GM10847 (cell line): ENCODE measurements around the gene CACNA1H.

Experiments used
- POLR2A ChIP-seq: IDR thresholded peaks from 2 replicates; pipeline ENCODE4 v1.6.1; 2011; ENCODE audit not compliant: insufficient read length; ENCODE audit errors: extremely low read depth

CACNA1H gene

DNA sequence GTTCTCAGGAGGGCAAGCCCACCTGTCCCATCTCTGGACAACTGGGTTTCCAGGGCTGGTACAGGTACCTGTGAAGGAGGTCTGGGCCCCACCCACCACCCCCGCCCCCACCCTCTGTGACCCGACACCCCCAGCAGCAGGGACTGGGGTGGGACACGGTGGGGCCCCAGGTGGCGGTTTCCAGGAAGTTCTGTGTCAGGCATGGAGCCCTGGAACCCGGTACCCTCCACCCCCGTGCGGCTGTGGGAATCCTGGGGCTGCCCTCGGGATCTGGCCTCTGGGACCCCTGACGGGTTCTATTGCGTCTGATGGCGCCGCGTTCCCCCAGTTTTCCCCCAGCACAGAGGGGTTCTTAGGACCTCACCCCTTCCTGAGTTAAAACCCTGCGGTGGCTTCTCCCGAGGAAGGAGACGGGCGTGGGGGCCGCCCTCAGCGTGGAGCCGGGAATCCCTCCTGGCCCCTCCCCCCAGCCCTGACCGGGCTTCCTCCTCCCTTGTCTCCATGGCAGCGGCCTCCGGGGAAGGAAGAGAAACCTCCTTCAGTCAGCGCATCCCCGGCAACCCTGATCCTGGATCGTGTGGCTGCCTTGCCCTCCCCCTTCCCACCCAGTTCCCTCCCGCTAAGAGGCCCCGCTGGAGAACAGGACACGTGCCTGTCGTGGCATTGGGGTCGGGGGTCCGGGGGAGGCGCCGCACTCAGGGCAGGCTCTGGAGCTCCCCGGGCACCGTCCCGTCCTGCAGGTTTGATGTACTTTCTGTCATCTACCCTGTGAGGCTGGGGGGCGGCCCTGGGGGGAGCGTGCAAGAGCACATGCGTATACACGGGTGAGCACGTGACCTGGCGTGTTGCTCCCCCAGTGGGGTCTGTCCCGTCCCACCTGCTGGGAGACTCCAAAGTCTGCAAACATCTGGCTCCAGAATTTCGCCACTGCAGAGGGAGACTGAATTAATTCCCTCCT is 30.3 kb downstream of the CACNA1H start:
- TF ChIP-seq POLR2A: no peak

DNA sequence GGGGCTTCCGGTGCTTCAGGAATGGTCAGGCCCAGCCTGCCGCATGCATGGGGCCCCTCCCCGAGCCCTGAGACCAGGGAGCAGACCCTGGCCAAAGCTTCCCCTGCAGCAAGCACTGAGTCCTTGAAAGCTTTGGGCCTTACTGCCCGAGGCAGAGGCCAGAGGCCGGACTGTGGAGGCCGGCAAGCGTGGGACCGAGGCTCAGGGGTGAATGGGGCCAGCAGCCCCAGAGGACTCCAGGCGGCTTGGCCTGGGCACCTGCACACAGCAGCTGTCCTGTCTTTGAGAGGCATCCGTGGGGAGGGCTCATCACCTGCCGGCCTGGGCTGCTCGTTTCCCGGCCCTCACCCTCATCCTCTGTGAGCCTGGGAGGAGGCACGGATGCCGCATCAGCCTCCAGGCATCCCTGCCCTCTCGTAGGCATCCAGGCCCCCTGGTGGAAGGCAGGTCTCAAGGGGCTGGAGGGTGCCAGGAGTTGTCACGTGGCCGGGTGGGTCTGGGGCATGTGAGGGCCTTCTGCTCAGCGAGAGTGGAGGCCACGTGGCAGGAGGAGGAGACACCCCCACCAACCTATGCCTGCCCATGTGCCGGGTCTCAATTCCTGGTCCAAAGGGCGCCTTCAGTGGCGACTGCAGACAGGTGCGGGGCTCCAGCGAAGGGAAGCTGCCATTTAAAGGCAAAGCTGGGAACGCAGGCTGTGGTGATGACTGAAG is 31.4 kb downstream of the CACNA1H start:
- no peak for TF ChIP-seq POLR2A

GRCh38 chr16:1184980-1185379 is 32.1 kb downstream of the CACNA1H start:
- no peak for TF ChIP-seq POLR2A

- TF ChIP-seq POLR2A: no peak
Measured at GRCh38 chr16:1188432-1189189, 35.7 kb downstream of the CACNA1H start.

DNA sequence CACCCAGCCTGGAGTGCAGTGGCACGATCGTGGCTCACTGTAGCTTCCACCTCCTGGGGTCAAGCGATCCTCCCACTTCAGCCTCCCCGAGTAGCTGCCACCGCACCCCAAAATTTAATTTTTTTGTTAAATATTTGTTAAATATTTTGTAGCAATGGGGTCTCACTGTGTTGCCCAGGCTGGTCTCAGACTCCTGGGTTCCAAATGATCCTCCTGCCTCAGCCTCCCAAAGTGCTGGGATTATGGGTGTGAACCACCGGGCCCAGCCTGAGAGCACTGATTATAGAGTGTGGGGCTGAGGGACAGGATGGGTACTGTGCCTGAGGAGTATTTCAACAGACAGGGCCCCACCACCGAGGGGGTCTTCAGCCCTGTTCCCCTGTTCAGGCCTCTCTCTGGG is 36.5 kb downstream of the CACNA1H start:
- TF ChIP-seq POLR2A: no peak

DNA sequence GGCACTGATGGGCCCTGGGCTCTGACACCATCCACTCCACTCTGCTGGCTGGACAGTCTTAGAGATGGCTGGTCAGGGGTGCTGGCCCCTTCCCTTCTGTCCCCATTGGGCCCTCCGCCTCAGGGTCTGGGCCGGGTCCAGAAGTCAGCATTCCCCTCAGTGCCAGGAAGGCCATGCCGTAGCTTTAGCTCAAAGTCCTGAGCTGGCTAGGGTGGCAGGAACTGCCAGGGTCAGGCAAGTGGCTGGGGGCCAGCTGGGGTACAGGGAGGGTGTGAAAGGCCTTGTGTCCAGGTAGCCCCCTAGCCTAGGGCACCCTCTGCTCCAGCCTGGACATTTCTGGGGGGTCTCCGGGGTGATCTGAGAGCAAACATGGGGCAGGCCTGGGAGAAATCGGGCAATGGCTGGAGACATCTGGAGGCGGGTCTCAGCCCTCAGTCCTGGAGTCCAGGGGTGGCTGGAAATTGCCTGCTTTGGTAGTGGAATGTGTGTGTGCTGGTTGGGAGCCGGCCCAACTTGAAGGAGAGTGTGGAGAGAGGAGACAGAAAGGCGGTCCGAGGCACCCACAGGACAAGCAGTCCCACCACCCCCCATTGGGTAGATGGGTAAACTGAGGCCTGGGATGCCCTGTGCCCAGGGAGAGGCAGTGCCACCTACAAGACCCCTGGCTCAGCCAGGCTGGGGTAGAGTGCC is 39.6 kb downstream of the CACNA1H start:
- TF ChIP-seq POLR2A: no peak

- TF ChIP-seq POLR2A: no peak
Measured at GRCh38 chr16:1193143-1193824, 40.4 kb downstream of the CACNA1H start.

- no peak for TF ChIP-seq POLR2A
Measured at GRCh38 chr16:1193825-1194581, 41.1 kb downstream of the CACNA1H start.

GRCh38 chr16:1194665-1195392 is 41.9 kb downstream of the CACNA1H start:
- no peak for TF ChIP-seq POLR2A

GRCh38 chr16:1195393-1195666 is 42.4 kb downstream of the CACNA1H start:
- no peak for TF ChIP-seq POLR2A

- no peak for TF ChIP-seq POLR2A
Measured at GRCh38 chr16:1196494-1196893, 43.6 kb downstream of the CACNA1H start.

DNA sequence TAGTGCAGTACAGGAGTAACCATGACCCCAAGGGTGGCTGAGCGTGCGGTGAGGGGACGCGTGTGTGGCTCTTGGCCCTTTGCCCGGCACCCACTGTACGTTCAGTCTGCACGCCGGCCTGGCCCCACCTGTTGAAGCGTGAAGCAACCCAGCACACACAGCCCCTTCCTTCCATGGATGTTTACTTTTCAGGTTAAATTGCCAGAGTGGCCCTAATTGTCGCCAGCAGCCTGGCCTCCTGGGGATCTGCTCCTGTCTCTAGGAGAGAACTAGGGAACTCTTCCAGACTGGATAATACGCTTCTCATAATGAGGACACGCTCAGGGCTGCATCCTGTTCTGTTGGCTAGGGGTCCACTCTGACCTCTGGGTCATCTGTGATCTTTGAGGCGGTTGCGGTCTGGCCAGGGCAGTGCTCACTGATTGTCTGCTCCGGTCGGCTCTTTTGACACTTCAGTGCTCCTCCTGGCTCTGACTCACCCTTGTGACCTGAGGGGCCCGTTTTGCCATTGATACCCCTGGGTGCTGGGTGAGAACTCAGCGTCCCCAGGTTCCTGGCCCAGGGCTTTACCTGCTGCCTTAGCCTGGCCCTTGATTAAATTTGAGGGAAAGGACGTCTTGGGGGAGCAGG is 44.4 kb downstream of the CACNA1H start:
- no peak for TF ChIP-seq POLR2A

DNA sequence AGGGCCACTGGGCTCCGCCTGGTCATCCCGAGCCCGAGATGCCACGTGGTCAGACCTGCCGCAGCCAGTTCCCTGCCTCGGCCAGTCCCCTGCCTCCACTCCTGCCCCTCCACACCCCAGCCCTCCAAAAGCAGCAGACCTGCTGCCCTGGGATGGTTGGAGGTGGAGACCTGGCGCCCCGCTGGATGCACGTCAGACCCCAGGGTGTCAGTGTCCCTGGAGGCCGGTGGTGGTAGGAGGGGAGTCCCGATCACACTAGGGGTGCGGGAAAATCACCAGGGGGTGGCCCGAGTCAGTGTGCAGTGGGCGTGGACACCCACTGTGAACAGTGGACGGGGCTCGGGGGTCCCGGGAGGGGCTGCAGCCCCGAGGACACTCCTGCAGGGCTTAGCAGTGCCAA is 45.3 kb downstream of the CACNA1H start:
- TF ChIP-seq POLR2A: no peak
